Umbilical cord (tissue), 2 donors: Measurements from ENCODE around the gene ERAP2. TPM values are rescaled to one million over a fixed set of nuclear protein-coding genes. Genes with fewer than 3 reads are reported as not detected.

Experiments used
- DNase-seq: peaks from one replicate; pipeline ENCODE4 v3.0.0-alpha.2; 2015; ENCODE audit warnings: low spot score
- total RNA-seq: library from RNA; depleted of rRNA; stranded (reverse); fragments of >200 nt; gene quantifications from one replicate; pipeline ENCODE4 v1.2.3, GENCODE V29; 2014; ENCODE audit warnings: low replicate concordance; ENCODE audit not compliant: insufficient read depth

Gene ERAP2
- total RNA-seq, 1 donor from 2014 or later, result 14.2 TPM

GRCh38 chr5:96931605-96932004 is 55.3 kb downstream of the ERAP2 start:
- peak; percentile 28 for DNase-seq

- DNase-seq, result no peak
Measured at GRCh38 chr5:96932026-96932425, 55.7 kb downstream of the ERAP2 start.

- no peak for DNase-seq
Measured at GRCh38 chr5:96933764-96934707, 57.7 kb downstream of the ERAP2 start.

GRCh38 chr5:96934708-96935558 is 58.6 kb downstream of the ERAP2 start:
- peak; percentile 97 for DNase-seq

- DNase-seq, result peak; percentile 99
Measured at GRCh38 chr5:96935559-96936430, 59.5 kb downstream of the ERAP2 start, which contains the start of gene LNPEP. LNPEP (plus strand) TSS chr5:96936080; CDS start chr5:96936156, 76 bp downstream.

GRCh38 chr5:96936431-96937320 is 60.4 kb downstream of the ERAP2 start:
- peak; percentile 38 for DNase-seq

GRCh38 chr5:96940586-96940985 is 64.3 kb downstream of the ERAP2 start:
- no peak for DNase-seq

GRCh38 chr5:96941140-96941539 is 64.8 kb downstream of the ERAP2 start:
- DNase-seq, result no peak

- DNase-seq, result no peak
Measured at GRCh38 chr5:96942078-96942477, 65.8 kb downstream of the ERAP2 start.

GRCh38 chr5:96942911-96943310 is 66.6 kb downstream of the ERAP2 start:
- DNase-seq, result no peak

- no peak for DNase-seq
Measured at GRCh38 chr5:96943799-96944198, 67.5 kb downstream of the ERAP2 start.

GRCh38 chr5:96945144-96945897 is 69.0 kb downstream of the ERAP2 start:
- no peak for DNase-seq

- no peak for DNase-seq
Measured at GRCh38 chr5:96946381-96946780, 70.1 kb downstream of the ERAP2 start.

GRCh38 chr5:96952118-96952750 is 75.9 kb downstream of the ERAP2 start:
- DNase-seq, result peak; percentile 14

- DNase-seq, result no peak
Measured at GRCh38 chr5:96952974-96953730, 76.9 kb downstream of the ERAP2 start.

- no peak for DNase-seq
Measured at GRCh38 chr5:96957254-96958049, 81.2 kb downstream of the ERAP2 start.

- no peak for DNase-seq
Measured at GRCh38 chr5:96958977-96959376, 82.7 kb downstream of the ERAP2 start.
